Mesenchymal stem cell (in vitro differentiated cells and primary cell): ENCODE results near the gene FASTKD2.

Experiments used
- DNase-seq: peaks from one replicate; pipeline ENCODE4 v3.0.0-alpha.2; 2013
- H2AFZ ChIP-seq: one replicate; pipeline ENCODE4 v1.6.1; 2013; ENCODE audit warnings: low read depth, mild to moderate bottlenecking, control low read depth, inconsistent platforms, low read length, moderate library complexity
- H2AK5ac ChIP-seq: 2 replicates; pipeline ENCODE4 v1.6.1; 2013; ENCODE audit warnings: low read length, moderate library complexity, mild to moderate bottlenecking, inconsistent platforms; ENCODE audit not compliant: severe bottlenecking
- H2BK120ac ChIP-seq: one replicate; pipeline ENCODE4 v1.6.1; 2013; ENCODE audit warnings: low read depth, mild to moderate bottlenecking, inconsistent platforms, low read length, moderate library complexity
- H2BK12ac ChIP-seq, 2 experiments: one replicate each; pipeline ENCODE4 v1.6.1; 2013; ENCODE audit warnings: inconsistent platforms in 2 of 2, low read length in 2 of 2, mild to moderate bottlenecking in 2 of 2, moderate library complexity in 2 of 2, control low read depth in 1 of 2
- H2BK15ac ChIP-seq: one replicate; pipeline ENCODE4 v1.6.1; 2013; ENCODE audit warnings: mild to moderate bottlenecking, low read depth, inconsistent platforms; ENCODE audit not compliant: poor library complexity, severe bottlenecking
- H2BK5ac ChIP-seq: 2 replicates; pipeline ENCODE4 v1.6.1; 2013; ENCODE audit warnings: low read depth, mild to moderate bottlenecking, low read length, control low read depth, inconsistent platforms; ENCODE audit not compliant: poor library complexity, severe bottlenecking
- H3K14ac ChIP-seq, 2 experiments: one replicate each; pipeline ENCODE4 v1.6.1; 2013; ENCODE audit warnings: inconsistent platforms in 2 of 2, low read length in 2 of 2, control low read depth in 1 of 2, mild to moderate bottlenecking in 1 of 2, moderate library complexity in 1 of 2
- H3K18ac ChIP-seq, 2 experiments: one replicate each; pipeline ENCODE4 v1.6.1; 2013; ENCODE audit warnings: inconsistent platforms in 2 of 2, low read length in 2 of 2, control low read depth in 1 of 2, low read depth in 1 of 2, mild to moderate bottlenecking in 1 of 2
- H3K23ac ChIP-seq, 2 experiments: one replicate each; pipeline ENCODE4 v1.6.1; 2013; ENCODE audit warnings: inconsistent platforms in 2 of 2, low read length in 2 of 2, mild to moderate bottlenecking in 2 of 2, moderate library complexity in 2 of 2, control low read depth in 1 of 2
- H3K27ac ChIP-seq: 2 replicates; pipeline ENCODE4 v1.5.1; 2013; ENCODE audit warnings: mild to moderate bottlenecking, moderate library complexity, low read length, control low read depth, inconsistent platforms; ENCODE audit not compliant: poor library complexity, severe bottlenecking
- H3K27me3 ChIP-seq, 2 experiments: 2 replicates each; pipeline versions ENCODE4 v1.6.1 to v1.7.0; 2013; ENCODE audit warnings: low read length in 2 of 2, mild to moderate bottlenecking in 2 of 2, moderate library complexity in 2 of 2, control low read depth in 1 of 2, inconsistent platforms in 1 of 2; ENCODE audit not compliant: control insufficient read depth in 1 of 2, insufficient read depth in 1 of 2
- H3K36me3 ChIP-seq, 2 experiments: 2 replicates each; pipeline versions ENCODE4 v1.6.1 to v1.7.0; 2013; ENCODE audit warnings: low read length in 2 of 2, control low read depth in 1 of 2, inconsistent platforms in 1 of 2, low read depth in 1 of 2, mild to moderate bottlenecking in 1 of 2; ENCODE audit not compliant: insufficient read depth in 2 of 2, control insufficient read depth in 1 of 2
- H3K4ac ChIP-seq, 2 experiments: one replicate each; pipeline ENCODE4 v1.6.1; 2013; ENCODE audit warnings: inconsistent platforms in 2 of 2, low read length in 2 of 2, mild to moderate bottlenecking in 2 of 2, moderate library complexity in 2 of 2, control low read depth in 1 of 2, low read depth in 1 of 2
- H3K4me1 ChIP-seq: 2 replicates; pipeline ENCODE4 v1.6.1; 2013; ENCODE audit warnings: low read depth, low read length, control low read depth; ENCODE audit not compliant: control insufficient read depth, insufficient read depth
- H3K4me2 ChIP-seq: 2 replicates; pipeline ENCODE4 v1.6.1; 2013; ENCODE audit warnings: low read length, mild to moderate bottlenecking, inconsistent platforms; ENCODE audit not compliant: poor library complexity, severe bottlenecking
- H3K4me3 ChIP-seq, 2 experiments: 2 replicates each; pipeline versions ENCODE4 v1.5.1 to v1.7.0; 2013; ENCODE audit warnings: low read length in 2 of 2, mild to moderate bottlenecking in 2 of 2, control low read depth in 1 of 2, low read depth in 1 of 2; ENCODE audit not compliant: insufficient read depth in 1 of 2
- H3K79me1 ChIP-seq: replicated peaks from 2 replicates; pipeline ENCODE4 v1.6.1; 2013; ENCODE audit warnings: mild to moderate bottlenecking, control low read depth, low read length, inconsistent platforms; ENCODE audit not compliant: poor library complexity, severe bottlenecking
- H3K9ac ChIP-seq: 2 replicates; pipeline ENCODE4 v1.7.0; 2013; ENCODE audit warnings: mild to moderate bottlenecking, low read length, moderate library complexity
- H3K9me3 ChIP-seq: 2 replicates; pipeline ENCODE4 v1.7.0; 2013; ENCODE audit warnings: mild to moderate bottlenecking, low read length; ENCODE audit not compliant: control insufficient read depth
- H4K8ac ChIP-seq: one replicate; pipeline ENCODE4 v1.6.1; 2013; ENCODE audit warnings: inconsistent platforms, mild to moderate bottlenecking, low read length, moderate library complexity
- H4K91ac ChIP-seq: one replicate; pipeline ENCODE4 v1.6.1; 2013; ENCODE audit warnings: mild to moderate bottlenecking, low read length, inconsistent platforms
- WGBS: methylation state at CpG from one replicate; pipeline ENCODE4 v1.1.7; 2013; ENCODE audit warnings: mixed read lengths; 5-methylcytosine and 5-hydroxymethylcytosine counted together

FASTKD2 gene

DNA sequence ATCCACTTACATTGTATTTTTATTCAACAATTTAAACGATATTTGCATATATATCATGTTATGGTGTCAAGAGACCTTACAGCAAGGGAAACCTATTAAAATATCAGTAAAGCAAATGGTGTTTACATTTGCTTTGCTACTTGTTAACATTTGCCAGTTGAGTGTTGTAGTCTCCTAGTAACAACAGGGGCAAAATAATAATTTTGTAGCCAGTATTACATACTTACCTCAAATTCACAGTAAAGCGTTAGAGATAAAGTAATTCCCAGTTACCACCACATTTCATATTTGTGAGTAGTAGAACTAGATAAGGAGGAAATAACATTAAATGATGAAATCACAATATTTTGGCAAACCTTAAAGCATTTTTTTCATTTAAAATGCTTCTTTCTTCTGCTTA is 71.3 kb downstream of the FASTKD2 start:
- no peak overlapping the region for H2BK15ac ChIP-seq
- H2BK12ac ChIP-seq = no peak overlapping the region
- no peak overlapping the region for H3K14ac ChIP-seq
- no peak overlapping the region for H3K23ac ChIP-seq
- H2AFZ ChIP-seq = no peak overlapping the region
- H3K9me3 ChIP-seq = peaks cover 14% of the 10 kb centered on the region
- H3K9ac ChIP-seq = no peak overlapping the region
- H3K79me1 ChIP-seq = no peaks in the 10 kb centered on the region
- DNase-seq = no peak
- no peaks in the 10 kb centered on the region for H3K36me3 ChIP-seq
- WGBS = no CpG with 5 or more reads among the region's 2 CpGs
- H3K4me1 ChIP-seq = no peaks in the 10 kb centered on the region
- no peaks in the 10 kb centered on the region for H3K27me3 ChIP-seq
- H3K18ac ChIP-seq = no peak overlapping the region
- no peak overlapping the region for H3K4me3 ChIP-seq
- H2BK120ac ChIP-seq = no peak overlapping the region
- H3K4ac ChIP-seq = no peak overlapping the region
- no peak overlapping the region for H2AK5ac ChIP-seq
- H2BK5ac ChIP-seq = no peak overlapping the region
- H3K27ac ChIP-seq = no peak overlapping the region
- H4K8ac ChIP-seq = no peak overlapping the region
- H3K4me2 ChIP-seq = no peak overlapping the region
- no peak overlapping the region for H4K91ac ChIP-seq

DNA sequence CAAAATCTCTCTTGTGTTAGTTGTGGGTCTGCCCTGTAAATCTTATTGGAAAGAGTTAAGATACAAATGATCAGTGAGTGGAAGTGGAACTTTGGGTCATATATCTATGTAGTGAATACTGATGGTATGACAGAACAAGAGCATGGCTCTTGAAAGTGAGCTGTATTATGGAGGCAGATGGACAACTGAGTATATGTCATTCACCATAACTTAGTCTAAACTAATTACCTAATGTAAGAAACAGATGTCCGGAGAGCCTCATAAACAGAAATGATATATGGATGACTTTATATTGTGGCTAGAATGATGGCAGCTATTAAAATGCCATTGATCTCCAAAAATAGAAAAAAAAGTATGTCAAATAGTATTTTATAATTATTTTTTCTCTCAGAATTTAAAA is 72.4 kb downstream of the FASTKD2 start:
- Histone ChIP-seq H3K27ac (no peak overlapping the region), H3K4me2 (no peak overlapping the region), H3K4me1 (no peaks in the 10 kb centered on the region), H2AK5ac (no peak overlapping the region), H3K27me3 (no peaks in the 10 kb centered on the region), H3K4me3 (no peak overlapping the region), H3K14ac (no peak overlapping the region), H4K91ac (no peak overlapping the region), H4K8ac (no peak overlapping the region), H3K36me3 (no peaks in the 10 kb centered on the region), H3K18ac (no peak overlapping the region), H3K23ac (no peak overlapping the region), H3K9ac (no peak overlapping the region), H3K9me3 (peaks cover 14% of the 10 kb centered on the region), H2BK120ac (no peak overlapping the region), H3K79me1 (no peaks in the 10 kb centered on the region), H2BK15ac (no peak overlapping the region), H2BK5ac (no peak overlapping the region), H3K4ac (no peak overlapping the region), H2BK12ac (no peak overlapping the region), H2AFZ (no peak overlapping the region)
- no peak for DNase-seq
- WGBS = no CpG with 5 or more reads among the region's 1 CpG

- H2AFZ ChIP-seq = no peak overlapping the region
- no peak overlapping the region for H3K23ac ChIP-seq
- no peak overlapping the region for H4K91ac ChIP-seq
- no peak overlapping the region for H2BK15ac ChIP-seq
- no peak overlapping the region for H3K27ac ChIP-seq
- H3K4me2 ChIP-seq = no peak overlapping the region
- no peak overlapping the region for H2BK120ac ChIP-seq
- no peak overlapping the region for H3K4me3 ChIP-seq
- no peaks in the 10 kb centered on the region for H3K27me3 ChIP-seq
- H3K18ac ChIP-seq = no peak overlapping the region
- H3K36me3 ChIP-seq = no peaks in the 10 kb centered on the region
- no peak overlapping the region for H4K8ac ChIP-seq
- no peak overlapping the region for H2BK12ac ChIP-seq
- H3K79me1 ChIP-seq = no peaks in the 10 kb centered on the region
- DNase-seq = no peak
- H2AK5ac ChIP-seq = no peak overlapping the region
- peaks cover 11% of the 10 kb centered on the region for H3K9me3 ChIP-seq
- 89% methylated on average over 1 of the region's 3 CpGs for WGBS
- H3K14ac ChIP-seq = no peak overlapping the region
- no peak overlapping the region for H3K9ac ChIP-seq
- no peaks in the 10 kb centered on the region for H3K4me1 ChIP-seq
- no peak overlapping the region for H3K4ac ChIP-seq
- H2BK5ac ChIP-seq = no peak overlapping the region
These were observed 73.3 kb downstream of the FASTKD2 start for GRCh38 chr2:206838690-206839089.

DNA sequence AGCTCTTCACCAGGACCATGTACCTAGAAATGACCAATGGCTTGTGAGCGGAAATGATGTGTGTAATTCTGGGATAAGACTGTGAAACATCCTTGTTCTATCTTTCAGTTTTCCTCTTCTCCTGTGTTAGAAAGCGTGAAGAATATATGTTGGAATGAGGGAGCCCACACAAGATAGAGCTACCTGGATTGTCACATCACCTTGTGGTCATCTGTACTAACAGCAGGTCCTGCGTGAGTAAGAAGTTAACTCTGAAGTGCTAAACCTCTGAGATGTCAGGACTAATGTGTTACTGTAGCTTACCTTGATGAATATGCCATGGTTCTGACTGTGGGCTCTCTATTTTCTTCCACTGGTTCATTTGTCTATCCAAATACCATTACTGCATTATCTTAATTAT is 75.6 kb downstream of the FASTKD2 start:
- H3K36me3 ChIP-seq = no peaks in the 10 kb centered on the region
- H2BK120ac ChIP-seq = no peak overlapping the region
- H3K4me1 ChIP-seq = no peaks in the 10 kb centered on the region
- H2AFZ ChIP-seq = no peak overlapping the region
- no peak overlapping the region for H3K23ac ChIP-seq
- WGBS = 97% methylated on average over 3 of the region's 3 CpGs
- no peaks in the 10 kb centered on the region for H3K9me3 ChIP-seq
- no peaks in the 10 kb centered on the region for H3K79me1 ChIP-seq
- H4K8ac ChIP-seq = no peak overlapping the region
- DNase-seq = no peak
- H3K9ac ChIP-seq = no peak overlapping the region
- H3K4ac ChIP-seq = no peak overlapping the region
- no peaks in the 10 kb centered on the region for H3K27me3 ChIP-seq
- H2AK5ac ChIP-seq = no peak overlapping the region
- no peak overlapping the region for H2BK15ac ChIP-seq
- H4K91ac ChIP-seq = no peak overlapping the region
- H3K14ac ChIP-seq = no peak overlapping the region
- no peak overlapping the region for H3K27ac ChIP-seq
- no peak overlapping the region for H2BK5ac ChIP-seq
- no peak overlapping the region for H3K4me3 ChIP-seq
- no peak overlapping the region for H2BK12ac ChIP-seq
- no peak overlapping the region for H3K4me2 ChIP-seq
- no peak overlapping the region for H3K18ac ChIP-seq
